Activated T-helper 1 cell treated with Interleukin-2 at 50 U/mL for 16 hours (primary cell): ENCODE results near the gene HRH2.
"Not testable (repeated sequence)": the region's sequence is repeated elsewhere in the genome, so short reads cannot be mapped to it uniquely, and the experiment has no call there.

Experiments
- DNase-seq: peaks from one replicate; pipeline ENCODE4 v3.0.0-alpha.2; 2020; ENCODE audit warnings: low read depth

The HRH2 gene

GRCh38 chr5:175714479-175715085 lies 56.7 kb downstream of the HRH2 start:
- no peak for DNase-seq

DNA sequence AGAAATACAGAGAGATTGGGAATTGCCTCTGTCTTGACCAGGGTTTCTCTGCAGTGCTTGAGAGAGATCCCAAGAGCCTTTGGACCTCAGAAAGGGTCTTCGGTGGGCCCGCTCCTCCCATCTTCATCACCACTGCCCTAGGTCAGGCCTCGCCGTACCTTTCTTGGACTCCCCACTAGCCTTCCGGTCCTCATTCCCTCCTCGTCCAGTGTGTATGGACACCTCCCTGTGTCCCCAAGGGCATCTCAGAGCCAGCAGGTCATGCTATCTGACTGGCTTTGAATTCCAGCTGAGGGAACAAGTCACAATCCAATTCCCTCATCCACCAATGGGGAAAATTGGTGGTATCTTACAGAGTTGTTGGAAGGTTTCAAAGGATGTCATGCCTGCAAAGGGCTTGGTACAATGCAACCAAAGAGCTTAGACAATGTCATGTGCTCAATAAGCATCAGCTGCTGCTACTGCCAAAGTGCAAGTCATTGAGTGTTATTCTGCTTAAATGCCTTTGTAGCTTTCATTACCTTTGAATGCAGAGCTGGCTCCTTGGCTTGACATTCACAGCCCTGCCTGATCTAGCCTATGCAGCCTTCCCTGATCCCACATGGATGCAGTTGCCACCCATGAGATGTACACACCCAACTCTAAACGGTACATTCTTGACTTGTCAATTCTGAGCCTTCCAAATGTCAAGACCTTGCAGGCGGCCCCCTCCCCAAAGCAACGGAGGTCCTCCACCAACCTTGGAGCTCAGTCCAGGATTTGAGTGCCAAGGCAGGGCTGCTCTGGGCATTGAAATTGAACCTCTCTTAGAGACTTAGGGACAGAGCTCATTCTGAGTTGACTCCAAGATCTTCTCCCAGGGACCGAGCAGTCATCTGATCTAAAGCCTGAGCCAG lies 58.0 kb downstream of the HRH2 start:
- DNase-seq: no peak

DNA sequence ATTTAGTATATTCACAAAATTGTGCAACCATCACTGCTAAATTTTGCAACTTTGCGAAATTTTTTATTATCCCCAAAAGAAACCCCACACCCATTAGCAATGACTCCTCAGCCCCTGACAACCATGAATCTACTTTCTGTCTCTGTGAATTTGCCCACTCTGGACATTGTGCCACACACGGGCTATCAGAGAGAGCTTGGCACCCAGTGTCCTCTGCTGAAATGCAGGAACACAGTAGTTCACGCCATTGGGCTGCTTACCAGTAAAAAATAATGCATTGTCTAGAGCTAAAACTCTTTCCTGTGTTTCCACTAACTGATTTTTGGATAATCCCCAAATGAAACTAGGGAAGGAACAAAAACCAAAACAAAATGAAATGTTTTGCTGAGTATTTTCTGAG lies 60.0 kb downstream of the HRH2 start:
- no peak for DNase-seq

DNA sequence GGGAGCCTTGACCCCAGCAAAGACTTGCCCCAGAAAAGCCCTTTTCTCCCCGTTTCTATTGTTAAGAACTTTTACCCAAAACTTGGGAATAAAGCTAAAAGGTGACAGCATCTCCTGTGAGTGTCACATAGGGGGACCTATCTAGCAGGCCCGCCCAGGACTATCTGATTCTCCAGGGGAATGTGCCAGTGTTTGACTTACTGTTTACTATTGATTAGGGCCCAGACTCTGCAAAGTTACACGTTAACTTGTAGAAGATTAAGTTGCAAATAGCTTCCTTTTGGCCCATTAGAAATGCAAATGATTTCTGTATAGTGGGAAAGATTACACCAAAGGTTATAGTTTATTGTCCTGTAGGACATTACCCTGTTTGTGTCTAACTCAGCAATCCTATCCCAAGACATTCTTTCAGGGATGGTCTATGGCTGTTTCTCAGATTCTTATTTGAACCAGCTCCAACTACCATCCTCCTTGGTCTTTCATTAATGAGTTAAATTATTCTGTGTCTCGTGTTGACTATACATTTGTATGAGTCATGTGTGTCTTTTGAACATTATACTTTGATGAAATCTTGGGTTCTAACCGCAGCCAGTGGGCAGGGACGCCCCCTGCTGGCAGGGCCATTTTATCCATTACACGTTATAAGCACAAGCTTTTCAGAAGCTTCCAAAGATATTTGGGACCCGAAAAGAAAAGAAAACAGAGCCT lies 60.7 kb downstream of the HRH2 start:
- DNase-seq: peak; percentile 26

DNA sequence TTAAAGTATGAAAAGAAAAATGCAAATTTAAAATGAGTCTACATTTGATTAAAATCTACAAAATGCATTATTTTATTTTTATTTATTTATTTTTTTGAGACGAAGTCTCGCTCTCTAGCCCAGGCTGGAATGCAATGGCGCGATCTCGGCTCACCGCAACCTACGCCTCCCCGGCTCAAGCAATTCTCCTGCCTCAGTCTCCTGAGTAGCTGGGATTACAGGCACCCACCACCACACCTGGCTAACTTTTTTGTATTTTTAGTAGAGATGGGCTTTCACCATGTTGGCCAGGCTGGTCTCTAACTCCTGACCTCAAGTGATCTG lies 61.2 kb downstream of the HRH2 start:
- not testable (repeated sequence) for DNase-seq

- no peak for DNase-seq
Measured at GRCh38 chr5:175724314-175725275, 66.7 kb downstream of the HRH2 start.

GRCh38 chr5:175728316-175728715 lies 70.4 kb downstream of the HRH2 start:
- no peak for DNase-seq

GRCh38 chr5:175728885-175729828 lies 71.3 kb downstream of the HRH2 start:
- no peak for DNase-seq

DNA sequence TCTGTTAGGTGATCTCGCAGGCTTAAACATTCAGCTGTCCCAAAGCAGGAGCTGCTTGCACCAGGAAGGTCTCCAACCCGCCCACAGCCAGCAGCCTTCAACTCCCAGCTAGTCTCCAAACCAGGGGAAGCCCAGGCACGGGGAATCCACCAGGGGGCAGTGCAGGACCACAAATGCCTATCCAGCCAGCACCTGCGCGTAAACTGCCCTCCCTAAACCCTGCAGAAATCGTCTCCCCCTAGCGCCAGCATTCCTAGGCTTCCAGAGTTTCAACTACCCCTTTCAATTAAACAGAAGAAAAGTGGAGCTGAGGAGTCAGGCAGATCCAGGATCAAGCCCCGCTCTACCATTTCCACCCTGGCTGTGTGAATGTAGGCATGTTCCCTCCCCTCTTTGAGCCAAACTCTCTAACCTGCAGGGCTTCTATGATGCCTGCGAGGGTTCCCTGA lies 72.0 kb downstream of the HRH2 start:
- DNase-seq: peak; percentile 84

- no peak for DNase-seq
Measured at GRCh38 chr5:175731172-175731571, 73.3 kb downstream of the HRH2 start.

- DNase-seq: no peak
Measured at GRCh38 chr5:175731756-175732465, 74.0 kb downstream of the HRH2 start.

DNA sequence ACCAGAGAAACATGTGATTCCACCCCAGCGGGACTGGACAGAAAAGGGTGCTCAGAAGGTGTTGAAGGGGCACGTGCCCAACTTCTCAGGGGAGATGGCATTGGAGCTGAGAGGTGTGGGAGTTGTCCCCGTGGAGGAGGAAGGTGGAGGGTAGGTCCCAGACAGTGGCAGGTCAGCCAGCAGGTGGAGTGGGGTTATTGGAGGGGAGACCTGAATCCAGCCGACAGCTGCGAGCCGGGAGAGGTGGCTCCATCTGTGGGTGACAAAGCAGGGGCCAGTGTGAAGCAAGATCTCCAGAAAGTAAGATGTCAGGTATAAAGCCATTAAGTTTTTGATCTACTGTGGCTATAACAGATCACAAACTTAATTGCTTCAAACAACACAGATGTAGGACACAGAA lies 75.1 kb downstream of the HRH2 start:
- DNase-seq: no peak

DNA sequence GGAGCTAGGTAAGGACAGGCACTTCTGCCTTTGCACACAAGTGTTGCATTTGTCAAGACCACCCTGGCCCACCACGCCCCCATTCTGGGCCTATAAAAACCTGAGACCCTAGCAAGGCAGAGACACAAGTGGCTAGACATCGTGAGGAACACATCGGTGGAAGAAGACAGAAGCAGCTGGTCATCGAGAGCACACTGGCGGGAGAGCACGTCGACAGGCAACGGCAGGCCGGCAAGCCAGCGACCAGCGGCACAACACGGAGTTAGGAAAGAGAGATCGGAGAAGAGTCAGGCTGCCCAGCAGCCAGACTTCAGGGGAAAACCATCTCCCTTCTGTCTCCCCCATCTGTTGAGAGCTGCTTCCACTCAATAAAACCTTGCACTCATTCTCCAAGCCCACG lies 76.1 kb downstream of the HRH2 start:
- no peak for DNase-seq

GRCh38 chr5:175734501-175734900 lies 76.6 kb downstream of the HRH2 start:
- DNase-seq: no peak

GRCh38 chr5:175735701-175736100 lies 77.8 kb downstream of the HRH2 start:
- no peak for DNase-seq

- no peak for DNase-seq
Measured at GRCh38 chr5:175736652-175737051, 78.8 kb downstream of the HRH2 start.

GRCh38 chr5:175737481-175737880 lies 79.6 kb downstream of the HRH2 start:
- DNase-seq: no peak

- DNase-seq: no peak
Measured at GRCh38 chr5:175738126-175738525, 80.3 kb downstream of the HRH2 start.

- no peak for DNase-seq
Measured at GRCh38 chr5:175738602-175739133, 80.8 kb downstream of the HRH2 start.

DNA sequence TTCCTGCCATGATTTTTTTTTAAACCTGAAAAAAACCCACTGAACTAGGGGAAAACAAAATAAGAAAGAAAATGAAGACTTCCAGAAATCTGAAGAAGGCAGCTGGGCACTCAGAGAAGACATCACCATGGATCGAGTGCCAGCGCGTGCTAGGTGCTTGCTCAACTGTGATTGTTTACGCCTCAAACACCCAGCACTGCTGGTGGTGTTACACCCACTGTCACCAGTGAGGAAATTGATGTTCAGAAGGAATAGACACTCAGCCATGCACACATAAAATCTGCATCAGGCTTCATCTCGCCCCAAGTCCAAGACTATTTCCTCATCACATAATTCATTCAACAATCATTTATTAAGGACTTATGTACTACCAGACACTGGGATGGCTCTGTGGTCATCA lies 82.1 kb downstream of the HRH2 start:
- no peak for DNase-seq
